T-helper 17 cell (primary cell): Measurements from ENCODE around the gene TLCD3B. TPM values are rescaled to one million over a fixed set of nuclear protein-coding genes. Genes with fewer than 3 reads are reported as not detected.
"Not testable (repeated sequence)": the region's sequence is repeated elsewhere in the genome, so short reads cannot be mapped to it uniquely, and the experiment has no call there.

ENCODE experiments used
- ATAC-seq: fragments of 150-1000 bp; cut with Tn5 transposase; 2 replicates; pipeline ENCODE4 v1.10.0; 2021; ENCODE audit warnings: mild to moderate bottlenecking, moderate library complexity
- DNase-seq, 3 donors: peaks; one replicate each; pipeline versions ENCODE4 v3.0.0 to v3.0.0-alpha.2; 2020 to 2021
- H3K9me3 ChIP-seq: one replicate; pipeline ENCODE4 v1.7.0; 2013; ENCODE audit warnings: low read length, mild to moderate bottlenecking; ENCODE audit not compliant: control insufficient read depth, poor library complexity, severe bottlenecking
- H3K27ac Mint-ChIP-seq: one replicate; pipeline ENCODE4 v1.8.0; 2022; ENCODE audit warnings: mild to moderate bottlenecking, moderate library complexity, mixed read lengths
- H3K27me3 Mint-ChIP-seq: one replicate; pipeline ENCODE4 v1.8.0; 2022; ENCODE audit warnings: mixed read lengths
- H3K36me3 Mint-ChIP-seq: one replicate; pipeline ENCODE4 v1.8.0; 2022; ENCODE audit warnings: low read depth, mixed read lengths
- H3K4me1 Mint-ChIP-seq: one replicate; pipeline ENCODE4 v1.8.0; 2022; ENCODE audit warnings: mild to moderate bottlenecking, mixed read lengths
- H3K4me3 Mint-ChIP-seq: one replicate; pipeline ENCODE4 v1.8.0; 2022; ENCODE audit warnings: mild to moderate bottlenecking, moderate library complexity, mixed read lengths
- total RNA-seq, 4 donors: library from RNA in 2 of 4; stranded (reverse) in 2 of 4; gene quantifications; one replicate each; pipeline ENCODE4 v1.2.3 and lab custom pipeline; 2022 to 2026

TLCD3B gene
- total RNA-seq, 2 donors from 2014 or later: not detected

- Mint-ChIP-seq H3K27me3 (no peaks in the 10 kb centered on the region), H3K36me3 (no peaks in the 10 kb centered on the region), H3K4me1 (peaks cover 14% of the 10 kb centered on the region), H3K27ac (peak overlapping the region; percentile 14), H3K4me3 (peak overlapping the region; percentile 94)
- ATAC-seq (peak; percentile 77), DNase-seq (peak; percentile 74 to 82 (median 77))
- H3K9me3 ChIP-seq: no peaks in the 10 kb centered on the region
Measured at GRCh38 chr16:30052671-30053372, 21.8 kb upstream of the TLCD3B start.

- ATAC-seq (no peak), DNase-seq (no peak)
- H3K4me3 Mint-ChIP-seq: peak overlapping the region; percentile 72
- H3K27me3 Mint-ChIP-seq: no peaks in the 10 kb centered on the region
- peaks cover 12% of the 10 kb centered on the region for H3K4me1 Mint-ChIP-seq
- no peaks in the 10 kb centered on the region for H3K9me3 ChIP-seq
- H3K36me3 Mint-ChIP-seq: no peaks in the 10 kb centered on the region
- peak overlapping the region; percentile 59 for H3K27ac Mint-ChIP-seq
Measured at GRCh38 chr16:30051518-30051917, 20.4 kb upstream of the TLCD3B start.

- no peak overlapping the region for H3K27ac Mint-ChIP-seq
- peaks cover 2% of the 10 kb centered on the region for H3K36me3 Mint-ChIP-seq
- ATAC-seq (no peak), DNase-seq (no peak)
- peaks cover 11% of the 10 kb centered on the region for H3K4me1 Mint-ChIP-seq
- H3K27me3 Mint-ChIP-seq: no peaks in the 10 kb centered on the region
- H3K4me3 Mint-ChIP-seq: no peak overlapping the region
- no peaks in the 10 kb centered on the region for H3K9me3 ChIP-seq
Measured at GRCh38 chr16:30049871-30050270, 18.8 kb upstream of the TLCD3B start.

- H3K4me3 Mint-ChIP-seq: no peak overlapping the region
- H3K36me3 Mint-ChIP-seq: peaks cover 2% of the 10 kb centered on the region
- ATAC-seq (no peak), DNase-seq (no peak)
- H3K27me3 Mint-ChIP-seq: no peaks in the 10 kb centered on the region
- no peaks in the 10 kb centered on the region for H3K9me3 ChIP-seq
- peaks cover 5% of the 10 kb centered on the region for H3K4me1 Mint-ChIP-seq
- H3K27ac Mint-ChIP-seq: no peak overlapping the region
Measured at GRCh38 chr16:30046588-30046987, 15.5 kb upstream of the TLCD3B start.

- H3K4me1 Mint-ChIP-seq: peaks cover 3% of the 10 kb centered on the region
- no peaks in the 10 kb centered on the region for H3K9me3 ChIP-seq
- H3K27ac Mint-ChIP-seq: no peak overlapping the region
- no peaks in the 10 kb centered on the region for H3K27me3 Mint-ChIP-seq
- peaks cover 2% of the 10 kb centered on the region for H3K36me3 Mint-ChIP-seq
- no peak for ATAC-seq
- DNase-seq: no peak
- H3K4me3 Mint-ChIP-seq: no peak overlapping the region
Measured at GRCh38 chr16:30046178-30046577, 15.1 kb upstream of the TLCD3B start.

- ATAC-seq (no peak), DNase-seq (no peak)
- Mint-ChIP-seq H3K4me1 (peaks cover 3% of the 10 kb centered on the region), H3K27me3 (peaks cover 4% of the 10 kb centered on the region), H3K4me3 (no peak overlapping the region), H3K27ac (no peak overlapping the region), H3K36me3 (peaks cover 2% of the 10 kb centered on the region)
- no peaks in the 10 kb centered on the region for H3K9me3 ChIP-seq
Measured at GRCh38 chr16:30041841-30042240, 10.8 kb upstream of the TLCD3B start.

- not testable (repeated sequence) for H3K27me3 Mint-ChIP-seq, ATAC-seq, H3K9me3 ChIP-seq, H3K4me3 Mint-ChIP-seq, DNase-seq, H3K4me1 Mint-ChIP-seq, H3K36me3 Mint-ChIP-seq, H3K27ac Mint-ChIP-seq
Measured at GRCh38 chr16:30040690-30041089, 9.6 kb upstream of the TLCD3B start.

GRCh38 chr16:30040221-30040620 lies 9.2 kb upstream of the TLCD3B start:
- no peaks in the 10 kb centered on the region for H3K9me3 ChIP-seq
- Mint-ChIP-seq H3K27ac (no peak overlapping the region), H3K4me3 (peak overlapping the region; percentile 63), H3K4me1 (peaks cover under 1% of the 10 kb centered on the region), H3K27me3 (peaks cover 4% of the 10 kb centered on the region), H3K36me3 (peaks cover under 1% of the 10 kb centered on the region)
- no peak for ATAC-seq
- DNase-seq: no peak

- DNase-seq (no peak), ATAC-seq (peak; percentile 24)
- peaks cover 25% of the 10 kb centered on the region for H3K27me3 Mint-ChIP-seq
- no peaks in the 10 kb centered on the region for H3K9me3 ChIP-seq
- H3K4me1 Mint-ChIP-seq: peaks cover 8% of the 10 kb centered on the region
- no peak overlapping the region for H3K27ac Mint-ChIP-seq
- H3K4me3 Mint-ChIP-seq: no peak overlapping the region
- H3K36me3 Mint-ChIP-seq: peaks cover 2% of the 10 kb centered on the region
Measured at GRCh38 chr16:30033270-30033669, 2.2 kb upstream of the TLCD3B start.

GRCh38 chr16:30032083-30032819 lies 1.2 kb upstream of the TLCD3B start:
- Mint-ChIP-seq H3K4me3 (peak overlapping the region; percentile 55), H3K4me1 (peaks cover 14% of the 10 kb centered on the region), H3K36me3 (peaks cover 10% of the 10 kb centered on the region), H3K27ac (no peak overlapping the region), H3K27me3 (peaks cover 35% of the 10 kb centered on the region)
- DNase-seq (peak; percentile 39 to 49 (median 43)), ATAC-seq (peak; percentile 71)
- no peaks in the 10 kb centered on the region for H3K9me3 ChIP-seq

GRCh38 chr16:30031477-30031918 lies 427 bp upstream of the TLCD3B start:
- H3K4me1 Mint-ChIP-seq: peaks cover 14% of the 10 kb centered on the region
- ATAC-seq: no peak
- no peaks in the 10 kb centered on the region for H3K9me3 ChIP-seq
- H3K27ac Mint-ChIP-seq: no peak overlapping the region
- H3K4me3 Mint-ChIP-seq: no peak overlapping the region
- DNase-seq: no peak
- peaks cover 43% of the 10 kb centered on the region for H3K27me3 Mint-ChIP-seq
- peaks cover 10% of the 10 kb centered on the region for H3K36me3 Mint-ChIP-seq

GRCh38 chr16:30030011-30030685 lies 923 bp downstream of the TLCD3B start:
- H3K36me3 Mint-ChIP-seq: peaks cover 10% of the 10 kb centered on the region
- no peaks in the 10 kb centered on the region for H3K9me3 ChIP-seq
- peak overlapping the region; percentile 74 for H3K4me3 Mint-ChIP-seq
- H3K4me1 Mint-ChIP-seq: peaks cover 17% of the 10 kb centered on the region
- H3K27me3 Mint-ChIP-seq: peaks cover 50% of the 10 kb centered on the region
- H3K27ac Mint-ChIP-seq: no peak overlapping the region
- no peak for ATAC-seq
- DNase-seq: no peak

GRCh38 chr16:30028438-30029076 lies 2.5 kb downstream of the TLCD3B start:
- no peaks in the 10 kb centered on the region for H3K9me3 ChIP-seq
- no peak overlapping the region for H3K27ac Mint-ChIP-seq
- peaks cover 10% of the 10 kb centered on the region for H3K36me3 Mint-ChIP-seq
- ATAC-seq (peak; percentile 39), DNase-seq (no peak)
- H3K4me3 Mint-ChIP-seq: no peak overlapping the region
- H3K4me1 Mint-ChIP-seq: peaks cover 16% of the 10 kb centered on the region
- H3K27me3 Mint-ChIP-seq: peaks cover 56% of the 10 kb centered on the region
